Activated T-cell treated with anti-CD3 and anti-CD28 coated beads for 1 hour (primary cell): Measurements from ENCODE around the gene ERC2.

ENCODE experiments used
- DNase-seq: peaks from one replicate; pipeline ENCODE4 v3.0.0-alpha.2; 2020; ENCODE audit warnings: low read depth

The ERC2 gene

GRCh38 chr3:55742022-55742831, 726.0 kb downstream of the ERC2 start:
- DNase-seq = no peak

DNA sequence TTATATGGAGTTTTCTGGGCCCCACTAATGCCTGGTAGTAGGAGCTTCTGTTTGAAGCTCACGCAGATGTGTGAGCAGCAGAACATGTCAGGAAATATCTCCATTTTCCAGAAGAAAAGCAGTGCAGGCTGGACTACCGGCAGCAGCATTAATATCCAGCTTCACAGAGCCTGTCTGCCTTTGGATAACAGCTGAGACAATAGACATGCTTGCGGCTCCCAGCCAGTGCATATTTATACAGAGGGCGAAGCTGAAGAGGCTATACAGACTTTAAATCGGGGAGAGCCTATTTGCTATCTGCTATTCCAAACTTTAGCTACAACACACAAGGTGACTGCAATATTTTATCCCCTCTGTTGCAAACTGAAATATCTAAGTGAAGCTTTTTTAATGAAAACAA, 731.1 kb downstream of the ERC2 start:
- DNase-seq = no peak

- no peak for DNase-seq
These were observed 732.3 kb downstream of the ERC2 start for GRCh38 chr3:55735976-55736375.

DNA sequence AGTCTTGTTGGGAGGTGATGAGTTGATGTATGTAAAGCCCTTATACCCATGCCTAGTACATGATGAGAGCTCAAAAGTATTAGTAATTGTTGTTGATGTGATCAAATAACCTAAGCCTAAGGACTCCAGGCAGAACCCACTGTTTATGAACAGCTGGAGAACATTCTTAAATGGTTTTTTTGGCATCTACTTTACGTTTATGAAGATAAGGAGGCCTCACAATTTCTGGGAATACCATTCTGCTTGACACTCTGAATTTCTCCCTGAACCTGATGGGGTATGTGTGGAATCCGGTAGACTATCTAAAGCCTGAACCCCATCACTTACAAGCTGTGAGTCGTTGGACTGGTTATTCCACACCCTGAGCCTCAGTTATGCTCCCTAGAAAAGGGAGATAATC, 736.5 kb downstream of the ERC2 start:
- no peak for DNase-seq

DNA sequence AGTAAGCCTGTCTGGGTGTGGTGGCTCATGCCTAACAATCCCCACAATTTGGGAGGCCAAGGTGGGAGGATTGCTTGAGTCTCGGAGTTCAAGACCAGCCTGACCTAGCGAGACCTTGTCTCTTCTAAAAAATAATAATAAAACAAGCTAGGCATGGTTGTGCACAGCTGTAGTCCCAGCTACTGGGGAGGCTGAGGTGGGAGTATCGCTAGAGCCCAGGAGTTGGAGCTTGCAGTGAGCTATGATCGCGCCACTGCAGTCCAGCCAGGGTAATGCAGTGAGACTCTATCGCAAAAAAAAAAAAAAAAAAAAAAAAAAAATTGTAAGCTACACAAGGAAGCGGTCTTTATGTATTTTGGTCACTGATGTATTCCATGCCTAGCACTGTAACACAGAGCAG, 738.7 kb downstream of the ERC2 start:
- no peak for DNase-seq

DNA sequence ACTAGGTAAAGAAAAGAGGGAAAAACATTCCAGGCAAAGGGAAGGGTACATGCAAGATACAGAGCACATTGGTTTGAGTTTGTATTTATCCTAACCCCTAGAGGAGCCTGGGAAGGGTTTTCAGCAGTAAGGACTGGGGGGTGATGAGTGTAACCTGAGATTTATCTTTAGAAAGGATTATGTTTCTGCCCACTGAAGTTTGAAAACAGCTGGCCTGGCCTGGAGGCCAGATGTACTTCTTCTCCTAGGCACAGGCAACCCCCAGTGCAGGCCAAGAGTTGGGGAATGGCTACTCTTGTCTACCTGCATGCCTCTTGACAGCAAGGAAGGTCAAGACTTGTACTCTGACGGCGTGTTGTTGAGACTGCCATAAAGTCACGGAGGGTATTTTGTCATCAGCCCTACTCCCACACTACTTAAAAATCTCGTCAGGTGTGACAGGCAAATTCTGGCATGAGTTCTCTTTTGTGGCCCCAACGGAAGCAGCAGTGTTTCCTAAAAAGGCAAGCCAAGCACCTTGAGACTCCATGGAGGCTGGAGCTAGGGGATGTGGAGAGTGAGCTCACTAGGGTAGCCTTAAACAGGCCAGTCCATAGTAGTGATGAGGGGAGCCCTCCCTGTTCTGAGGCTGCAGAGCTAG, 739.7 kb downstream of the ERC2 start:
- no peak for DNase-seq

- no peak for DNase-seq
These were observed 741.8 kb downstream of the ERC2 start for GRCh38 chr3:55726501-55726775.

- DNase-seq = no peak
These were observed 742.4 kb downstream of the ERC2 start for GRCh38 chr3:55725681-55726500.

- DNase-seq = no peak
These were observed 743.4 kb downstream of the ERC2 start for GRCh38 chr3:55724821-55725220.

DNA sequence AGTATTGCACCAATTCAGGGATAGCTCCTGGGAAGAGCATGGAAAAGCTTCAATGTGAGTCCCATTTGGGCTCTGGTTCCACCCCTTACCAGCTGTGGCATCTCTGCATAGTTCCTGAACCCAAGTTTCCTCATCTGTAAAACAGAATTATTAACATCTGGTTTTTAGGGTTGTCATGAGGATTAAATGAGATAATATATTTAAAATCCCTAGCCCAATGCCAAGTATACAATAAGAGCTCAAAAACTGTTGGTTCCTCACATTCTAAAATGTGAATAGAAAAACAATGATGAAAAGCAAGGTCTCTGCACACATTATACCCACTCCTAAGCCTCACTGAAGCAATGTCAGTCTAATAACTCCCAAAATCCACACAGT, 743.9 kb downstream of the ERC2 start:
- DNase-seq = no peak

DNA sequence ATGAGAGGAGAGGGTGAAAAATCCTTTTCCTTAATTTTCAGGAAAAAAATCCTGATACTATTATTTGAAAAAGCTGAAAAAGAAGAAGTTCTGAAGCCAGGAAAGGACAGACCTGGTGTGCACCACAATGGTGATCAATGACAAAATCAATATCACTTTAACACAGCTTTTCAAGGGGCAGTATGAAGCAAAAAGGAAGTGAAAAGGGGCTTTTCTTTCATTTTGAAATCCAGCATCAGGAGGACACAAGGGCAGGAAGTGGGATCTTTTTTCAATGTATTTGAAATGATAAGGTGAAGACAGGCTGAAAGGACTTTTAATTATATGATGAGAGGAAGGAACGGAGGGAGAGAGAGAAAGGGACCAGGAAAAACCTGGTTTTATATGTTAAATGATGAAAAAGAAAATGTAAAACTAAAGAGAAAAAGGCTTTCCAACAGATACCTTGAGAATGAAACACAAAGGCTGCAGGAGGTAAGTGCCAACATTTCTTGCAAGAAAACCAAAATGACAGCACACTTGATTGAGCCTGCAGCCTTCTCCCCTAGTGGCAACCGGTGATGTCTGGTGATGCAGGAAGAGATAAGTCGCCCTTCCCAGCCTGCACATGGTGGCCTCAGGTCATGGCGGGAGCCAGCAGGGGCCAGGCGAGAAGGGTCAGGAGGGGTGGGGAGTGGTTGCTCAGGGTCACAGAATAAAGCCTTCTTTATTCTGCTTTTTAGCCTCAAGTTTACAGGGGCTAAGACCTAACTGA, 744.4 kb downstream of the ERC2 start:
- no peak for DNase-seq

DNA sequence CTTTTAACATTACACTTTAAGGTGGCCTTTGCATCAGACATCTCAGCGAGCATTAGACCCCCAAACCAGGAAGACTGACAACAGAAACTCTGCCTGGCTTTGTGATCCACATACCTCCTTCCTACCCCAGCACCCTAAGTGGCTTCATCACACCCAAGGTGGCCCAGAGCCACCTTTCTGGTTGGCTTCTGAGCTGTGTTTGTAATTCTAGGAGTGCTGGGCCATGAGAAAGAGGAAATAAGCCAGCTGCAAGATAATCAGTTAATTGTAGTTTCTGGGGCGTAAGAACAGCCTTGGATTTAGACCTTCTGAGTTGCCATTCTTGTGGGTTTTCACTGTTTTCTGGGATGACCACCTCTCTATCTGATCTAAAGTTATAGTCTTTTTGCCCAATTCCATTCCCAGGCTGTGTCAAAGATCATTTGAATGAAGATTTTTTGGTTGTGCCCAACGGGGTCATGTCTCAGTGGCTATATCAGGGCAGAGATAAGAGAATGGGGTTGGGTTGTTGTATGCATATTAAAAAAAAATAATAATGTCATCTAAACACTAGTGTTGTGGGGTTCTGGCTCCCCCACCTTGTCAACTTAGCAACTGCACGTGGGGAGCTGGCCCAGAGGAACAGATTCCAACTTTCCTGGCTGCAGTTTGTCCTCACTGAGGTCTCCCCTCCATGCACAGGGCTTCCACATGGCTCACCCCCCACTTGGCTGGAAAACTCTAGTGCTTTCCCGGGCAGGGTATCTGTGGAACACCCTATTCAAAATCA, 746.4 kb downstream of the ERC2 start:
- DNase-seq = no peak

- no peak for DNase-seq
These were observed 747.7 kb downstream of the ERC2 start for GRCh38 chr3:55720614-55721013.

- no peak for DNase-seq
These were observed 748.8 kb downstream of the ERC2 start for GRCh38 chr3:55719508-55719907.

DNA sequence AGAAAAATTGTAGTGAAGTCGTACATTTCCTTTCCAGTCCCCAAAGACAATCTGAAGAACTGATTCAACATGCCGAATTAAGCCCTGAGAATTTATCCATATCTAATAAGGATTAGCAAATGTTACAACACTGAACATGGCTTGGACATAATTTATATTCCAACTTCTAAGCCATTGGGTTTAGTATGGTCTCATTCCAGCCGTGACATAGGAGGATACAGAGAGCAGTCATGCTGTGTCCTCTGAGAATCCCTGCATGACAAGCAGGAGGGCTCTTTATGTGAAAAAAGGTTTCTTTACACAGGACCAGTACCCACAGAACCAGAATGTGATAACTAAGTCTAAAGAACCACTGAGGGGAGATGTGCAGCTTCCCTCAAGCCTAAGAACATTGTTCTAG, 749.3 kb downstream of the ERC2 start:
- DNase-seq = no peak

DNA sequence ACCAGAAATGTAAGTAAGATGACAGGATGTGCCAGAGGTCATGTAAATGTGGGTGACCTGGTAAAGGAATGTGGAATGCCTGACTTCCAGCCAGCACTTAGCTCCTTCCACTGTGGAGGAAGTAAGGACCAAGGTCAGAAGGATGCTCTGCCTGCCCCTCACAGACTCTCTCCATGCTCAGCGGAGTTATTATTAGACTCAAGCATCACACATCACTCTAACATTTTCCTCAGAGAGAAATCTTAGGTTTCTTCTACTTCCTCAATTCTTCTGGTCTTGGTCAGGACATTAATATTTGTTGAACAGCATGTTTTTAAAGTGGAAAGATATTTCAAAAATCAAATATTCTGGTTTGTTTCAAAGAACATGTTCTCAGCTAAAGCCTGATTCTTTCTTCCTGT, 749.7 kb downstream of the ERC2 start:
- DNase-seq = no peak

GRCh38 chr3:55718074-55718473, 750.2 kb downstream of the ERC2 start:
- no peak for DNase-seq

- DNase-seq = no peak
These were observed 750.8 kb downstream of the ERC2 start for GRCh38 chr3:55717481-55717880.

- DNase-seq = no peak
These were observed 751.5 kb downstream of the ERC2 start for GRCh38 chr3:55716611-55717225.

- no peak for DNase-seq
These were observed 752.2 kb downstream of the ERC2 start for GRCh38 chr3:55716044-55716443.

DNA sequence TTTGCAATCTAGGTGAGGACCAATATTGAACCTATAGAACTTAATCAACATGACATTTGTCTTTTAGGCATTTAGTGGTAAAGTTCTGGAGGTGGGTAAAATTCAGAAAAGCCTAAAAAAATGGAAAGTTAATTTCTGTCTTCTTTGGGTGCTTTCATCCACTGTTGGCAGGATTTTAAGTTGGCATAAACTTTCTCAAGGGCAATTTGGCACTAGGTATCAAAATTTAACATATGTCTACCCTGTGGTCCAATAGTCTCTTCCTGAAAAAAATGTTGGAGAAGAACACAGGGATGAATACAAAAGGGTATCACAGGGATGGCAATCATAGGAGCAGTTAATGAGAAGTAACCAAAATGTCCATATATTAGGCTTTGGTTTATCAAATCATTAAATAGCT, 754.2 kb downstream of the ERC2 start:
- DNase-seq = no peak
